Liver (tissue), 9 donors: Measurements from ENCODE around the gene SEC22A. TPM values are rescaled to one million over a fixed set of nuclear protein-coding genes. Genes with fewer than 3 reads are reported as not detected.

Experiments
- DNase-seq: peaks from one replicate; pipeline ENCODE4 v3.0.0-alpha.2; 2017; ENCODE audit warnings: low spot score
- H3K27ac ChIP-seq, 2 donors: one replicate each; pipeline ENCODE4 v1.7.0; 2013; ENCODE audit warnings: inconsistent platforms in 2 of 2, low read length in 2 of 2, control low read depth in 1 of 2, low read depth in 1 of 2, mild to moderate bottlenecking in 1 of 2
- H3K27me3 ChIP-seq, 4 donors: one replicate each; pipeline versions ENCODE4 v1.6.1 to v1.7.0; 2013; ENCODE audit warnings: low read length in 3 of 4, inconsistent platforms in 1 of 4, mild to moderate bottlenecking in 1 of 4, moderate library complexity in 1 of 4; ENCODE audit not compliant: control insufficient read depth in 4 of 4, insufficient read depth in 4 of 4
- H3K36me3 ChIP-seq, 4 donors: one replicate each; pipeline versions ENCODE4 v1.6.1 to v1.7.0; 2013; ENCODE audit warnings: low read length in 3 of 4, mild to moderate bottlenecking in 3 of 4, low read depth in 1 of 4, moderate library complexity in 1 of 4; ENCODE audit not compliant: control insufficient read depth in 4 of 4, insufficient read depth in 3 of 4
- H3K4me1 ChIP-seq, 4 donors: one replicate each; pipeline versions ENCODE4 v1.6.1 to v1.7.0; 2013; ENCODE audit warnings: low read length in 3 of 4, mild to moderate bottlenecking in 3 of 4, moderate library complexity in 1 of 4; ENCODE audit not compliant: control insufficient read depth in 4 of 4, insufficient read depth in 4 of 4
- H3K4me3 ChIP-seq, 3 donors: one replicate each; pipeline versions ENCODE4 v1.6.1 to v1.7.0; 2013; ENCODE audit warnings: low read length in 3 of 3, control low read depth in 1 of 3, low read depth in 1 of 3, mild to moderate bottlenecking in 1 of 3
- H3K9ac ChIP-seq, 2 donors: one replicate each; pipeline ENCODE4 v1.7.0; 2013; ENCODE audit warnings: low read length in 2 of 2, mild to moderate bottlenecking in 2 of 2, moderate library complexity in 2 of 2, control low read depth in 1 of 2, low read depth in 1 of 2
- H3K9me3 ChIP-seq, 4 donors: one replicate each; pipeline versions ENCODE4 v1.6.1 to v1.7.0; 2013; ENCODE audit warnings: low read length in 3 of 4; ENCODE audit not compliant: control insufficient read depth in 4 of 4
- ATF3 ChIP-seq: IDR thresholded peaks from 2 replicates; pipeline ENCODE4 v1.6.1; 2016; ENCODE audit warnings: antibody characterized with exemption
- CTCF ChIP-seq: fragments of 150-350 bp; IDR thresholded peaks from 2 replicates; pipeline ENCODE4 v1.5.1; 2017; ENCODE audit warnings: improper control_type of control experiment, low read depth, low read length; ENCODE audit not compliant: missing input control
- EGR1 ChIP-seq, 2 donors: IDR thresholded peaks; 2 replicates each; pipeline ENCODE4 v1.6.1; 2016 to 2018; ENCODE audit warnings: antibody characterized with exemption in 2 of 2, low read depth in 2 of 2
- FOXA1 ChIP-seq: IDR thresholded peaks from 2 replicates; pipeline ENCODE4 v1.6.1; 2016; ENCODE audit warnings: antibody characterized with exemption
- FOXA2 ChIP-seq: IDR thresholded peaks from 2 replicates; pipeline ENCODE4 v1.6.1; 2016; ENCODE audit warnings: antibody characterized with exemption
- JUND ChIP-seq, 2 donors: IDR thresholded peaks; 2 replicates each; pipeline ENCODE4 v1.6.1; 2016; ENCODE audit warnings: antibody characterized with exemption in 2 of 2
- NR2F2 ChIP-seq: IDR thresholded peaks from 2 replicates; pipeline ENCODE4 v1.6.1; 2016; ENCODE audit warnings: antibody characterized with exemption
- REST ChIP-seq: IDR thresholded peaks from 2 replicates; pipeline ENCODE4 v1.6.1; 2016; ENCODE audit warnings: antibody characterized with exemption, mild to moderate bottlenecking
- RXRA ChIP-seq, 2 donors: IDR thresholded peaks; 2 replicates each; pipeline ENCODE4 v1.6.1; 2017 to 2018; ENCODE audit warnings: antibody characterized with exemption in 2 of 2, mild to moderate bottlenecking in 1 of 2
- TAF1 ChIP-seq: conservative IDR thresholded peaks from 2 replicates; pipeline ENCODE4 v1.6.1; 2016; ENCODE audit warnings: antibody characterized with exemption, mild to moderate bottlenecking
- YY1 ChIP-seq: IDR thresholded peaks from 2 replicates; pipeline ENCODE4 v1.6.1; 2016; ENCODE audit warnings: antibody characterized with exemption, mild to moderate bottlenecking
- WGBS: extraction: QIAGEN DNeasy Blood & Tissue Kit; methylation state at CpG from one replicate; pipeline ENCODE4 v1.1.7; 2013; 5-methylcytosine and 5-hydroxymethylcytosine counted together
- polyA plus RNA-seq, 2 donors: library from polyadenylated mRNA; stranded (reverse) in 1 of 2; unstranded in 1 of 2; fragments of 200-250 nt in 1 of 2; fragments of >200 nt in 1 of 2; fragmentation: Nextera tagmentation in 1 of 2; extraction: Ambion mirVana in 1 of 2; gene quantifications; one replicate each; pipeline versions ENCODE4 v1.2.1 to v1.2.3, GENCODE V29; 2013 to 2015
- total RNA-seq, 2 donors: library from RNA; depleted of rRNA; stranded (reverse); fragments of >200 nt; gene quantifications; one replicate each; pipeline ENCODE4 v1.2.3, GENCODE V29; 2014
- donor health status: healthy.
- donor health status: healthy.
- donor health status: healthy.
- donor health status: healthy.
- donor health status: healthy.

Gene SEC22A
- total and polyA plus RNA-seq, 4 donors = 9.7 to 21.7 (median 16.1) TPM

GRCh38 chr3:123278446-123278845 lies 76.7 kb downstream of the SEC22A start:
- H3K9me3 ChIP-seq = no peaks in the 10 kb centered on the region
- H3K27me3 ChIP-seq = no peaks in the 10 kb centered on the region
- H3K4me1 ChIP-seq = no peaks in the 10 kb centered on the region
- DNase-seq = no peak
- no peak overlapping the region for H3K27ac ChIP-seq
- TF ChIP-seq ATF3 (no peak), REST (no peak), JUND (IDR thresholded peaks at IDR 0.05) (no peak)
- H3K9ac ChIP-seq = no peak overlapping the region
- H3K4me3 ChIP-seq = no peak overlapping the region
- H3K36me3 ChIP-seq = no peaks in the 10 kb centered on the region
- WGBS = 91% methylated on average over 5 of the region's 5 CpGs

- Histone ChIP-seq H3K27ac (no peak overlapping the region), H3K9ac (no peak overlapping the region), H3K36me3 (no peaks in the 10 kb centered on the region), H3K9me3 (no peaks in the 10 kb centered on the region), H3K4me3 (no peak overlapping the region), H3K27me3 (no peaks in the 10 kb centered on the region), H3K4me1 (no peaks in the 10 kb centered on the region)
- 80% methylated on average over 7 of the region's 7 CpGs for WGBS
- no peak for TF ChIP-seq EGR1 (IDR thresholded peaks at IDR 0.05; ENCODE audit: low read depth in 2 of 2)
- no peak for TF ChIP-seq FOXA2
- TF ChIP-seq CTCF = no peak
- no peak for TF ChIP-seq TAF1
- TF ChIP-seq NR2F2 = no peak
- no peak for TF ChIP-seq ATF3
- TF ChIP-seq YY1 = no peak
- TF ChIP-seq FOXA1 = no peak
- TF ChIP-seq RXRA (IDR thresholded peaks at IDR 0.05) = no peak
- DNase-seq = no peak
These were observed 77.4 kb downstream of the SEC22A start for GRCh38 chr3:123279121-123279520.

- H3K27me3 ChIP-seq = no peaks in the 10 kb centered on the region
- TF ChIP-seq CTCF (no peak), REST (no peak)
- H3K4me3 ChIP-seq = no peak overlapping the region
- no peak overlapping the region for H3K9ac ChIP-seq
- peaks cover 0 to 2% (median 0%) of the 10 kb centered on the region in 4 donors for H3K36me3 ChIP-seq
- no peak overlapping the region for H3K27ac ChIP-seq
- H3K4me1 ChIP-seq = no peaks in the 10 kb centered on the region
- 95% methylated on average over 3 of the region's 3 CpGs for WGBS
- DNase-seq = no peak
- H3K9me3 ChIP-seq = no peaks in the 10 kb centered on the region
These were observed 79.7 kb downstream of the SEC22A start for GRCh38 chr3:123281406-123281805.
